CD14-positive monocyte (primary cell): ENCODE data around the gene NTRK1. TPM values are rescaled to one million over a fixed set of nuclear protein-coding genes. Genes with fewer than 3 reads are reported as not detected.
A peak's percentile ranks its signal among the peaks of the same experiment; 100 is the strongest.

Experiments
- DNase-seq, 3 donors: peaks; one replicate each; pipeline ENCODE4 v3.0.0-alpha.2; 2011 to 2022
- H2AFZ ChIP-seq: 2 replicates; pipeline ENCODE4 v1.6.0; 2012; ENCODE audit warnings: mild to moderate bottlenecking, low read depth, low read length, inconsistent platforms; ENCODE audit not compliant: insufficient read depth, poor library complexity, severe bottlenecking
- H3K27ac ChIP-seq, 2 donors: 1 replicate in 1 of 2; 2 replicates in 1 of 2; pipeline ENCODE4 v1.5.1; 2012 to 2013; ENCODE audit warnings: low read length in 2 of 2, control low read depth in 1 of 2, inconsistent platforms in 1 of 2, low read depth in 1 of 2, mild to moderate bottlenecking in 1 of 2
- H3K27me3 ChIP-seq, 2 donors: one replicate each; pipeline versions ENCODE4 v1.6.0 to v1.6.1; 2011 to 2013; ENCODE audit warnings: low read length in 2 of 2; ENCODE audit not compliant: control insufficient read depth in 2 of 2, insufficient read depth in 2 of 2
- H3K36me3 ChIP-seq, 2 donors: replicated peaks in 1 of 2; 1 replicate in 1 of 2; 2 replicates in 1 of 2; pipeline versions ENCODE4 v1.5.1 to v1.6.1; 2012 to 2013; ENCODE audit warnings: low read length in 2 of 2, control low read depth in 1 of 2, inconsistent platforms in 1 of 2, mild to moderate bottlenecking in 1 of 2; ENCODE audit not compliant: insufficient read depth in 2 of 2, control insufficient read depth in 1 of 2
- H3K4me1 ChIP-seq, 2 donors: 1 replicate in 1 of 2; 2 replicates in 1 of 2; pipeline versions ENCODE4 v1.5.1 to v1.6.1; 2012 to 2013; ENCODE audit warnings: low read length in 2 of 2, control low read depth in 1 of 2, inconsistent platforms in 1 of 2, mild to moderate bottlenecking in 1 of 2, moderate library complexity in 1 of 2; ENCODE audit not compliant: insufficient read depth in 2 of 2, control insufficient read depth in 1 of 2
- H3K4me2 ChIP-seq: replicated peaks from 2 replicates; pipeline ENCODE3; 2012; ENCODE audit warnings: low read length, moderate library complexity, mild to moderate bottlenecking; ENCODE audit not compliant: poor library complexity, severe bottlenecking; ENCODE audit errors: extremely low read depth
- H3K4me3 ChIP-seq, 3 experiments: fragments of 200-600 bp in 1 of 3; sonication (generic) in 1 of 3; replicated peaks in 1 of 3; 1 replicate in 2 of 3; 2 replicates in 1 of 3; pipeline ENCODE4 v1.5.1; 2011 to 2013; ENCODE audit warnings: low read length in 3 of 3, mild to moderate bottlenecking in 3 of 3, control low read depth in 2 of 3, low read depth in 2 of 3, inconsistent platforms in 1 of 3, moderate library complexity in 1 of 3
- H3K79me2 ChIP-seq: 2 replicates; pipeline ENCODE4 v1.6.0; 2012; ENCODE audit warnings: mild to moderate bottlenecking, control low read depth, inconsistent platforms, low read length, moderate library complexity; ENCODE audit not compliant: insufficient read depth
- H3K9ac ChIP-seq: 2 replicates; pipeline ENCODE4 v1.6.0; 2017; ENCODE audit warnings: low read length, mild to moderate bottlenecking; ENCODE audit not compliant: insufficient read depth, poor library complexity, severe bottlenecking
- H3K9me3 ChIP-seq, 2 donors: replicated peaks in 1 of 2; 1 replicate in 1 of 2; 2 replicates in 1 of 2; pipeline versions ENCODE4 v1.5.1 to v1.6.1; 2012 to 2013; ENCODE audit warnings: low read length in 2 of 2, control low read depth in 1 of 2; ENCODE audit not compliant: control insufficient read depth in 1 of 2, insufficient read depth in 1 of 2
- H4K20me1 ChIP-seq: 2 replicates; pipeline ENCODE4 v1.6.0; 2012; ENCODE audit warnings: mild to moderate bottlenecking, low read length, control low read depth, moderate library complexity; ENCODE audit not compliant: insufficient read depth
- H3K27ac Mint-ChIP-seq, 7 donors: one replicate each; pipeline ENCODE4 v1.8.0; 2020; ENCODE audit warnings: mild to moderate bottlenecking in 7 of 7, mixed read lengths in 7 of 7, moderate library complexity in 6 of 7, inconsistent platforms in 2 of 7
- H3K27me3 Mint-ChIP-seq, 3 donors: one replicate each; pipeline ENCODE4 v1.8.0; 2021 to 2022; ENCODE audit warnings: low read depth in 3 of 3, mild to moderate bottlenecking in 3 of 3, mixed read lengths in 3 of 3, moderate library complexity in 3 of 3, inconsistent platforms in 1 of 3
- H3K36me3 Mint-ChIP-seq, 2 donors: one replicate each; pipeline ENCODE4 v1.8.0; 2020; ENCODE audit warnings: mixed read lengths in 2 of 2, inconsistent platforms in 1 of 2, mild to moderate bottlenecking in 1 of 2
- H3K4me1 Mint-ChIP-seq: one replicate; pipeline ENCODE4 v1.8.0; 2020; ENCODE audit warnings: mild to moderate bottlenecking, mixed read lengths
- H3K4me3 Mint-ChIP-seq, 2 donors: one replicate each; pipeline ENCODE4 v1.8.0; 2020; ENCODE audit warnings: mild to moderate bottlenecking in 2 of 2, mixed read lengths in 2 of 2, moderate library complexity in 1 of 2
- H3K9me3 Mint-ChIP-seq, 7 donors: one replicate each; pipeline ENCODE4 v1.8.0; 2020 to 2022; ENCODE audit warnings: mixed read lengths in 7 of 7, mild to moderate bottlenecking in 6 of 7, moderate library complexity in 6 of 7, inconsistent platforms in 2 of 7
- WGBS: methylation state at CpG from one replicate; pipeline ENCODE4 v1.1.5; 2013; ENCODE audit warnings: missing lambda C conversion rate; ENCODE audit not compliant: insufficient coverage; 5-methylcytosine and 5-hydroxymethylcytosine counted together
- intact Hi-C, 2 donors: fragments of 100-400 bp; cut with micrococcal nuclease; formaldehyde crosslinking; loops; one replicate each; pipeline versions ENCODE4 v1.15.0 to v1.15.1; 2023
- polyA plus RNA-seq, 3 donors: library from polyadenylated mRNA; depleted of rRNA in 1 of 3; unstranded in 2 of 3; stranded (reverse) in 1 of 3; fragments of 300-500 nt in 2 of 3; fragments of >200 nt in 1 of 3; fragmentation: Illumina TruSeq in 2 of 3; gene quantifications; 1 replicate in 2 of 3; 2 replicates in 1 of 3; pipeline ENCODE4 v1.2.3, GENCODE V29; 2012 to 2021
- TF ChIP-seq, protein P1 (sequence below): fragments of 200-600 bp; IDR thresholded peaks from one replicate; pipeline ENCODE4 v1.8.0; 2022; ENCODE audit warnings: antibody characterized with exemption, mild to moderate bottlenecking

The NTRK1 gene
- polyA plus RNA-seq, 3 donors = 0.03 TPM; not detected in 2

- TF ChIP-seq, protein P1, sequence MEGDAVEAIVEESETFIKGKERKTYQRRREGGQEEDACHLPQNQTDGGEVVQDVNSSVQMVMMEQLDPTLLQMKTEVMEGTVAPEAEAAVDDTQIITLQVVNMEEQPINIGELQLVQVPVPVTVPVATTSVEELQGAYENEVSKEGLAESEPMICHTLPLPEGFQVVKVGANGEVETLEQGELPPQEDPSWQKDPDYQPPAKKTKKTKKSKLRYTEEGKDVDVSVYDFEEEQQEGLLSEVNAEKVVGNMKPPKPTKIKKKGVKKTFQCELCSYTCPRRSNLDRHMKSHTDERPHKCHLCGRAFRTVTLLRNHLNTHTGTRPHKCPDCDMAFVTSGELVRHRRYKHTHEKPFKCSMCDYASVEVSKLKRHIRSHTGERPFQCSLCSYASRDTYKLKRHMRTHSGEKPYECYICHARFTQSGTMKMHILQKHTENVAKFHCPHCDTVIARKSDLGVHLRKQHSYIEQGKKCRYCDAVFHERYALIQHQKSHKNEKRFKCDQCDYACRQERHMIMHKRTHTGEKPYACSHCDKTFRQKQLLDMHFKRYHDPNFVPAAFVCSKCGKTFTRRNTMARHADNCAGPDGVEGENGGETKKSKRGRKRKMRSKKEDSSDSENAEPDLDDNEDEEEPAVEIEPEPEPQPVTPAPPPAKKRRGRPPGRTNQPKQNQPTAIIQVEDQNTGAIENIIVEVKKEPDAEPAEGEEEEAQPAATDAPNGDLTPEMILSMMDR = no peak
- H3K4me1 ChIP-seq = peaks cover 7 to 10% of the 10 kb centered on the region in 2 donors
- Mint-ChIP-seq H3K4me1 (peaks cover 18% of the 10 kb centered on the region), H3K36me3 (no peaks in the 10 kb centered on the region), H3K4me3 (no peak overlapping the region), H3K27me3 (peaks cover 1 to 5% (median 4%) of the 10 kb centered on the region in 3 donors), H3K9me3 (peaks cover 0 to 3% (median 0%) of the 10 kb centered on the region in 7 donors), H3K27ac (no peak overlapping the region)
- DNase-seq = no peak
- H3K9me3 ChIP-seq = no peaks in the 10 kb centered on the region
- no peak overlapping the region for H3K4me2 ChIP-seq
- WGBS = 94% methylated on average over 28 of the region's 29 CpGs
- H3K27ac ChIP-seq = no peak overlapping the region
- no peaks in the 10 kb centered on the region for H3K36me3 ChIP-seq
- no peaks in the 10 kb centered on the region for H4K20me1 ChIP-seq
- no peak overlapping the region for H2AFZ ChIP-seq
- no peak overlapping the region for H3K9ac ChIP-seq
- intact Hi-C loops = no loop called here
- H3K27me3 ChIP-seq = no peaks in the 10 kb centered on the region
- no peak overlapping the region for H3K4me3 ChIP-seq
- no peaks in the 10 kb centered on the region for H3K79me2 ChIP-seq
Measured at GRCh38 chr1:156908541-156908940, 47.9 kb downstream of the NTRK1 start.

DNA sequence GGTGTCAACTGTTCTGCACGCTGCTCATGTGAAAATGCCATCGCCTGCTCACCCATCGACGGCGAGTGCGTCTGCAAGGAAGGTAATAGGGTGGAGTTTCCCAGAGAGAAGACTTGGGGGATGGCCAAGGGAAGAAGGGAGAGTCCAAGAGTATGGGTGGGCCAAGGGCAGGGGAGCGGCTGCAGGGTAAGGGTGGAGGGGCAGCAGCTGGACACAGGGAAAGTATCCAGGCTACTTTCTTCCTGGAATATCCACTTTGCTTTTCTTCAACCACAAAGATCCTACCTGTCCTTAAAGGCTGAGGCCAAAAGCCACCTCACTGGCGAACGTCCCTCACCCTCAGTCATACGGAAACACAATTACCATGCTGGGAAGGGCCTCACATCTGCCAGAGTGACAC, 48.3 kb downstream of the NTRK1 start:
- TF ChIP-seq, protein P1 = no peak
- peaks cover 3 to 5% (median 4%) of the 10 kb centered on the region in 3 donors for H3K27me3 Mint-ChIP-seq
- H3K4me1 ChIP-seq = peaks cover 7 to 10% of the 10 kb centered on the region in 2 donors

More for the DNA sequence above, 48.3 kb downstream of the NTRK1 start:
- no peaks in the 10 kb centered on the region for H3K36me3 Mint-ChIP-seq
- no peak overlapping the region for H3K4me2 ChIP-seq
- peaks cover 18% of the 10 kb centered on the region for H3K4me1 Mint-ChIP-seq
- no peaks in the 10 kb centered on the region for H3K27me3 ChIP-seq
- H3K9me3 ChIP-seq = no peaks in the 10 kb centered on the region
- H3K9me3 Mint-ChIP-seq = peaks cover 0 to 3% (median 0%) of the 10 kb centered on the region in 7 donors
- H3K27ac ChIP-seq = no peak overlapping the region
- no peak overlapping the region for H2AFZ ChIP-seq
- 91% methylated on average over 9 of the region's 10 CpGs for WGBS
- no peaks in the 10 kb centered on the region for H4K20me1 ChIP-seq
- DNase-seq = no peak
- H3K79me2 ChIP-seq = no peaks in the 10 kb centered on the region
- peak overlapping the region in 1 of 7 donors; percentile 25 for H3K27ac Mint-ChIP-seq
- H3K4me3 ChIP-seq = no peak overlapping the region
- intact Hi-C loops = no loop called here
- H3K9ac ChIP-seq = no peak overlapping the region
- H3K36me3 ChIP-seq = no peaks in the 10 kb centered on the region
- H3K4me3 Mint-ChIP-seq = no peak overlapping the region
